Tibial nerve (tissue), 4 donors: Measurements from ENCODE around the gene DIP2B.

ENCODE experiments used
- CTCF ChIP-seq, 5 experiments: fragments of 200-600 bp in 3 of 5; fragments of 450-650 bp in 2 of 5; sonication (generic) in 3 of 5; IDR thresholded peaks; one replicate each; pipeline ENCODE4 v1.5.1; 2016 to 2019; ENCODE audit warnings: antibody characterized with exemption in 5 of 5, mild to moderate bottlenecking in 3 of 5, moderate library complexity in 2 of 5
- EP300 ChIP-seq, 2 donors: sonication (generic); formaldehyde crosslinking; IDR thresholded peaks; one replicate each; pipeline ENCODE4 v1.6.1; 2017; ENCODE audit warnings: antibody characterized with exemption in 2 of 2, mild to moderate bottlenecking in 1 of 2

GRCh38 chr12:50568338-50569091, 63.7 kb downstream of the DIP2B start:
- TF ChIP-seq CTCF (IDR thresholded peaks at IDR 0.05) (no peak), EP300 (IDR thresholded peaks at IDR 0.05) (no peak)
